Pancreas (tissue), 10 donors: ENCODE results near the gene LAMC3. TPM values are rescaled to one million over a fixed set of nuclear protein-coding genes. Genes with fewer than 3 reads are reported as not detected.

Experiments
- ATAC-seq, 4 donors: fragments of 200-7000 bp; cut with Tn5 transposase; one replicate each; pipeline versions ENCODE4 v1.8.0 to v1.9.1; 2020; ENCODE audit warnings: mild to moderate bottlenecking in 4 of 4, moderate library complexity in 4 of 4
- DNase-seq, 6 donors: peaks; one replicate each; pipeline ENCODE4 v3.0.0-alpha.2; 2020
- FAIRE-seq: peaks from 2 replicates; lab custom pipeline; 2012; peaks lifted over from hg19 to GRCh38; lab: Jason Lieb, UNC
- H3K27ac ChIP-seq, 4 donors: fragments of 200-600 bp; sonication (generic); 1 replicate in 3 of 4; 2 replicates in 1 of 4; pipeline versions ENCODE4 v1.5.0 to v1.8.0; 2020
- H3K27me3 ChIP-seq, 4 donors: fragments of 200-600 bp; one replicate each; pipeline ENCODE4 v1.8.0; 2021
- H3K36me3 ChIP-seq, 3 donors: fragments of 200-600 bp; sonication (generic) in 1 of 3; one replicate each; pipeline versions ENCODE4 v1.5.0 to v1.8.0; 2020 to 2021
- H3K4me1 ChIP-seq, 3 donors: fragments of 200-600 bp; one replicate each; pipeline ENCODE4 v1.8.0; 2021
- H3K4me3 ChIP-seq, 4 donors: fragments of 200-600 bp; sonication (generic) in 2 of 4; one replicate each; pipeline versions ENCODE4 v1.5.0 to v1.8.0; 2020 to 2021
- H3K9me3 ChIP-seq, 4 donors: fragments of 200-600 bp; one replicate each; pipeline ENCODE4 v1.8.0; 2021
- CTCF ChIP-seq, 4 donors: fragments of 200-600 bp; sonication (generic) in 3 of 4; IDR thresholded peaks; one replicate each; pipeline versions ENCODE4 v1.5.0 to v1.8.0; 2021; ENCODE audit warnings: antibody characterized with exemption in 4 of 4
- WGBS, 2 donors: extraction: QIAGEN DNeasy Blood & Tissue Kit; methylation state at CpG; one replicate each; pipeline ENCODE4 v1.1.7; 2013; 5-methylcytosine and 5-hydroxymethylcytosine counted together
- intact Hi-C, 3 donors: fragments of 100-400 bp; cut with DNase I; formaldehyde crosslinking; loops; one replicate each; pipeline versions ENCODE4 v1.11.1 to v1.14.2; 2022
- polyA plus RNA-seq, 2 donors: library from polyadenylated mRNA; stranded (reverse); fragments of 200-250 nt; gene quantifications; one replicate each; pipeline ENCODE4 v1.2.3, GENCODE V29; 2013
- total RNA-seq, 6 donors: library from RNA; stranded (reverse); fragmentation: NEBNext Ultra II Directional in 4 of 6; extraction: Animal tissue kit (Norgen Biotek cat#: 25700) in 4 of 6; gene quantifications; one replicate each; pipeline versions ENCODE4 v1.2.1 to v1.2.4, GENCODE V29; 2021 to 2023
- donor health status: healthy with polysubstance abuse.
- donor health status: DM: no; HTN: no; CAD: no; lungs with moderate emphysema.
- donor health status: DM: no; HTN: no; CAD: no.
- donor health status: control.
- donor health status: control.
- donor health status: Bipolar disorder and iron deficiency.
- donor health status: DM: yes; HTN: yes; CAD: no.
- donor health status: DM: no; HTN: no; CAD: no.
- donor health status: DM: no; HTN: no; CAD: no.
- donor health status: DM: yes; HTN: yes; CAD: no.

Gene LAMC3
- total and polyA plus RNA-seq, 8 donors = 1.1 to 8.9 (median 2.7) TPM

GRCh38 chr9:131100445-131100844, 91.5 kb downstream of the LAMC3 start:
- no peak for ATAC-seq
- WGBS, 2 donors = 87 to 88% methylated on average over 9 of the region's 9 CpGs
- no peak for FAIRE-seq

GRCh38 chr9:131101207-131101964, 92.4 kb downstream of the LAMC3 start:
- Histone ChIP-seq H3K4me3 (no peak overlapping the region), H3K4me1 (no peaks in the 10 kb centered on the region), H3K27ac (no peak overlapping the region), H3K9me3 (no peaks in the 10 kb centered on the region), H3K27me3 (no peaks in the 10 kb centered on the region), H3K36me3 (no peaks in the 10 kb centered on the region)
- 84 to 88% methylated on average over 11 of the region's 11 CpGs for WGBS, 2 donors
- DNase-seq = no peak
- FAIRE-seq = no peak
- ATAC-seq = no peak
- no peak for TF ChIP-seq CTCF (IDR thresholded peaks at IDR 0.05)
- intact Hi-C loops = no loop called here

More at GRCh38 chr9:131100445-131100844, 91.5 kb downstream of the LAMC3 start:
- Histone ChIP-seq H3K27me3 (no peaks in the 10 kb centered on the region), H3K4me3 (no peak overlapping the region), H3K27ac (no peak overlapping the region), H3K9me3 (no peaks in the 10 kb centered on the region), H3K4me1 (no peaks in the 10 kb centered on the region), H3K36me3 (no peaks in the 10 kb centered on the region)
- no peak for DNase-seq
- intact Hi-C loops = no loop called here
- no peak for TF ChIP-seq CTCF (IDR thresholded peaks at IDR 0.05)

GRCh38 chr9:131103024-131103423, 94.0 kb downstream of the LAMC3 start:
- FAIRE-seq = no peak
- intact Hi-C loops = no loop called here
- Histone ChIP-seq H3K4me3 (no peak overlapping the region), H3K27me3 (no peaks in the 10 kb centered on the region), H3K36me3 (no peaks in the 10 kb centered on the region), H3K9me3 (no peaks in the 10 kb centered on the region), H3K4me1 (no peaks in the 10 kb centered on the region), H3K27ac (no peak overlapping the region)
- TF ChIP-seq CTCF (IDR thresholded peaks at IDR 0.05) = no peak
- DNase-seq = no peak
- WGBS, 2 donors = 78 to 81% methylated on average over 9 of the region's 9 CpGs
- no peak for ATAC-seq

GRCh38 chr9:131103535-131103934, 94.6 kb downstream of the LAMC3 start:
- FAIRE-seq (no peak), DNase-seq (no peak), ATAC-seq (no peak)
- intact Hi-C loops = no loop called here
- no peak for TF ChIP-seq CTCF (IDR thresholded peaks at IDR 0.05)
- H3K4me1 ChIP-seq = no peaks in the 10 kb centered on the region
- no peaks in the 10 kb centered on the region for H3K36me3 ChIP-seq
- no peak overlapping the region for H3K27ac ChIP-seq
- H3K4me3 ChIP-seq = no peak overlapping the region
- 94 to 98% methylated on average over 3 of the region's 3 CpGs for WGBS, 2 donors
- H3K9me3 ChIP-seq = no peaks in the 10 kb centered on the region
- no peaks in the 10 kb centered on the region for H3K27me3 ChIP-seq

- intact Hi-C loops = no loop called here
- FAIRE-seq = no peak
- ATAC-seq = no peak
- TF ChIP-seq CTCF (IDR thresholded peaks at IDR 0.05) = no peak
- Histone ChIP-seq H3K36me3 (no peaks in the 10 kb centered on the region), H3K27ac (no peak overlapping the region), H3K27me3 (no peaks in the 10 kb centered on the region), H3K4me1 (no peaks in the 10 kb centered on the region), H3K9me3 (no peaks in the 10 kb centered on the region), H3K4me3 (no peak overlapping the region)
- no peak for DNase-seq
- WGBS, 2 donors = 76 to 84% methylated on average over 5 of the region's 5 CpGs
These were observed 95.2 kb downstream of the LAMC3 start for GRCh38 chr9:131104016-131104740.
